ENCODE measurements around the gene SEMA4G.

DNA sequence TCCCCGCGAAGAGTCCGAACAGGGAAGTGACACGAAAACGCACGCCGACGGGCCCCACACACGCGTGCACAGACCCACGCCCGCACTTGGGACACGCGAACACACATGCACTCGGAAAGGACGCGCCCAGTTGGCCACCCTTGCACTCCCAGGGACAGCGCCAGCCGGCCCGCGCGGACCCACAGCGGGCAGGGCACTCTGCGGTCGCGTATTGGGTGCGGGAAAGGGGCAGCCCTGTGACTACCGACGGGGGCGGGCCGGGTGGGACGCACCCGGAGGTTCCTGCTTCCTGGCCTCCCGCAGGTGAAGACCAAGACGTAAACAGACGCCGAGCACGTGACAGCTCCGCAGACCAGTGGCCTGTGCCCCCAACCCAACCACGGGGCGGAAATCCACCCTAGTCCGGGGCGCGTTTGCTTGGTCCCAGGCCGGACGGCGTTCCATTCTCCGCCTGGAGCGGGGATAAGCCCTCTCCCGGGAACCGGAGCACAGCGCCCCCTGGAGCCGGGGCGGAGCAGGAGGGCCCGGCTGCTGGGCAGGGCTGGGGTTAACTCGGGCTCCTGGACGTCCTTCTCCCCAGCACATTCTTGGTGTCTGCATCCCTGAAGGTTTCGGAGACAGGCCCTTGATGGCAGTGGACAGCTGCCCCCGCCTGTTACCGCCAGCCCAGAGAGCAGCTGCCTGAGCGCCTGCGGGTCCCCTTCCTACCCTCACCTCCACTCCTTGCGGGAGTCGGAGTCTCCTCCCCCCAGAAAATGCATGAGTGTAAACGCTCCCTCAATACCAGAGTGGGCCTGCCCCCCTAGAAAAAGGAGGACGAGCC is 28.3 kb downstream of the SEMA4G start:
- TF ChIP-seq EHMT2 (IDR thresholded peaks at IDR 0.05; ENCODE audit: low read depth) = no peak
- no peak for TF ChIP-seq MAFK (IDR thresholded peaks at IDR 0.05; ENCODE audit: partially characterized antibody)

Data from A549 (cell line).